IMR-90 (cell line): ENCODE results near the gene GNAI3. TPM values are rescaled to one million over a fixed set of nuclear protein-coding genes. Genes with fewer than 3 reads are reported as not detected.

Experiments used
- ATAC-seq: fragments of 200-7000 bp; cut with Tn5 transposase; 2 replicates; pipeline ENCODE4 v1.9.1; 2020; ENCODE audit warnings: low read depth, mild to moderate bottlenecking, moderate library complexity
- BruUV-seq: library from RNA; stranded (reverse); fragments of 400-500 nt; replicated peaks from 2 replicates; lab custom pipeline; 2021; lab: Mats Ljungman, UMichigan
- CTCF ChIA-PET: fragments of 300-600 bp; formaldehyde crosslinking; extraction: SDS; loops from one replicate; lab custom pipeline; 2021; ENCODE audit warnings: antibody characterized with exemption; lab: Yijun Ruan, JAX
- POLR2A ChIA-PET: fragments of 300-600 bp; sonication (Branson Sonifier 250); formaldehyde crosslinking; loops from one replicate; lab custom pipeline; 2022; ENCODE audit warnings: antibody characterized with exemption; ENCODE audit not compliant: unreplicated experiment; lab: Charles Lee
- DNase-seq: peaks from one replicate; pipeline ENCODE4 v3.0.0; 2013
- H2AFZ ChIP-seq: replicated peaks from 2 replicates; pipeline ENCODE3; 2013; ENCODE audit warnings: low read length, mild to moderate bottlenecking; ENCODE audit not compliant: poor library complexity
- H2AK5ac ChIP-seq: 2 replicates; pipeline ENCODE4 v1.6.1; 2013; ENCODE audit warnings: low read depth, low read length, inconsistent platforms
- H2AK9ac ChIP-seq: replicated peaks from 2 replicates; pipeline ENCODE3; 2013; ENCODE audit warnings: mild to moderate bottlenecking, low read depth, low read length, moderate library complexity; ENCODE audit not compliant: poor library complexity
- H2BK120ac ChIP-seq: 2 replicates; pipeline ENCODE4 v1.6.1; 2013; ENCODE audit warnings: low read depth, low read length, inconsistent platforms
- H2BK15ac ChIP-seq: 3 replicates; pipeline ENCODE4 v1.6.1; 2013; ENCODE audit warnings: low read depth, low read length, inconsistent platforms
- H2BK20ac ChIP-seq: 2 replicates; pipeline ENCODE4 v1.6.1; 2013; ENCODE audit warnings: low read depth, mild to moderate bottlenecking, inconsistent platforms, low read length, moderate library complexity
- H2BK5ac ChIP-seq: 2 replicates; pipeline ENCODE4 v1.6.1; 2013; ENCODE audit warnings: mild to moderate bottlenecking, low read depth, low read length, inconsistent platforms; ENCODE audit not compliant: poor library complexity, severe bottlenecking
- H3K14ac ChIP-seq: replicated peaks from 2 replicates; pipeline ENCODE4 v1.6.1; 2013; ENCODE audit warnings: low read depth, low read length, inconsistent platforms
- H3K18ac ChIP-seq: 2 replicates; pipeline ENCODE4 v1.6.1; 2013; ENCODE audit warnings: low read depth, low read length, control low read depth
- H3K23ac ChIP-seq: 2 replicates; pipeline ENCODE4 v1.6.1; 2013; ENCODE audit warnings: low read depth, low read length, inconsistent platforms
- H3K27ac ChIP-seq: 2 replicates; pipeline ENCODE4 v1.5.1; 2013; ENCODE audit warnings: mild to moderate bottlenecking, control low read depth, low read length; ENCODE audit not compliant: insufficient read depth
- H3K27me3 ChIP-seq: 2 replicates; pipeline ENCODE4 v1.6.1; 2013; ENCODE audit warnings: low read length; ENCODE audit not compliant: control insufficient read depth, insufficient read depth
- H3K36me3 ChIP-seq: 2 replicates; pipeline ENCODE4 v1.6.1; 2013; ENCODE audit warnings: low read length, mixed read lengths; ENCODE audit not compliant: control insufficient read depth, insufficient read depth
- H3K4ac ChIP-seq: 2 replicates; pipeline ENCODE4 v1.6.1; 2013; ENCODE audit warnings: low read depth, low read length, inconsistent platforms
- H3K4me1 ChIP-seq: 2 replicates; pipeline ENCODE4 v1.6.1; 2013; ENCODE audit warnings: low read length, mixed read lengths; ENCODE audit not compliant: control insufficient read depth, insufficient read depth
- H3K4me2 ChIP-seq: 2 replicates; pipeline ENCODE4 v1.6.1; 2013; ENCODE audit warnings: low read depth, mild to moderate bottlenecking, control low read depth, low read length, moderate library complexity
- H3K4me3 ChIP-seq: 2 replicates; pipeline ENCODE4 v1.5.1; 2013; ENCODE audit warnings: low read depth, mild to moderate bottlenecking, control low read depth, low read length, moderate library complexity; ENCODE audit not compliant: insufficient read depth
- H3K56ac ChIP-seq: 2 replicates; pipeline ENCODE4 v1.6.1; 2013; ENCODE audit warnings: low read length, inconsistent platforms; ENCODE audit not compliant: insufficient read depth; ENCODE audit errors: extremely low read depth
- H3K79me1 ChIP-seq, 2 experiments: 2 replicates each; pipeline ENCODE4 v1.6.1; 2013; ENCODE audit warnings: low read length in 2 of 2, inconsistent platforms in 1 of 2, low read depth in 1 of 2
- H3K9ac ChIP-seq: 2 replicates; pipeline ENCODE4 v1.6.1; 2013; ENCODE audit warnings: low read depth, low read length, control low read depth
- H3K9me1 ChIP-seq: 2 replicates; pipeline ENCODE4 v1.6.1; 2013; ENCODE audit warnings: low read length, inconsistent platforms; ENCODE audit not compliant: insufficient read depth
- H3K9me3 ChIP-seq: 2 replicates; pipeline ENCODE4 v1.6.1; 2013; ENCODE audit warnings: low read length; ENCODE audit not compliant: control insufficient read depth, insufficient read depth
- H4K20me1 ChIP-seq: 2 replicates; pipeline ENCODE4 v1.6.1; 2013; ENCODE audit warnings: low read length, inconsistent platforms; ENCODE audit not compliant: insufficient read depth
- H4K5ac ChIP-seq: 2 replicates; pipeline ENCODE4 v1.6.1; 2013; ENCODE audit warnings: mild to moderate bottlenecking, low read depth, low read length, control low read depth
- H4K8ac ChIP-seq, 2 experiments: 2 replicates each; pipeline ENCODE4 v1.6.1; 2013; ENCODE audit warnings: low read depth in 2 of 2, low read length in 2 of 2, control low read depth in 1 of 2, inconsistent platforms in 1 of 2
- H4K91ac ChIP-seq: 2 replicates; pipeline ENCODE4 v1.6.1; 2013; ENCODE audit warnings: low read depth, low read length, inconsistent platforms; ENCODE audit not compliant: insufficient read depth
- BHLHE40 ChIP-seq: fragments of 150-350 bp; IDR thresholded peaks from 2 replicates; pipeline ENCODE4 v1.6.1; 2016; ENCODE audit warnings: mild to moderate bottlenecking, low read depth, low read length
- CEBPB ChIP-seq: IDR thresholded peaks from 2 replicates; pipeline ENCODE4 v1.6.1; 2012; ENCODE audit warnings: low read depth, low read length, improper control_type of control experiment
- CHD1 ChIP-seq: IDR thresholded peaks from 2 replicates; pipeline ENCODE4 v1.6.1; 2012; ENCODE audit warnings: low read depth, low read length, improper control_type of control experiment
- CTCF ChIP-seq: conservative IDR thresholded peaks from 2 replicates; pipeline ENCODE4 v1.5.1; 2012; ENCODE audit warnings: mild to moderate bottlenecking, low read depth, low read length, improper control_type of control experiment
- ELK1 ChIP-seq: fragments of 150-350 bp; IDR thresholded peaks from 2 replicates; pipeline ENCODE4 v1.6.1; 2016; ENCODE audit warnings: low read depth, mild to moderate bottlenecking, low read length, moderate library complexity, borderline replicate concordance
- FOS ChIP-seq: fragments of 150-350 bp; IDR thresholded peaks from 2 replicates; pipeline ENCODE4 v1.6.1; 2016; ENCODE audit warnings: low read depth, low read length
- MAFK ChIP-seq: IDR thresholded peaks from 2 replicates; pipeline ENCODE4 v1.6.1; 2012; ENCODE audit warnings: low read depth, low read length, improper control_type of control experiment
- MXI1 ChIP-seq: IDR thresholded peaks from 2 replicates; pipeline ENCODE4 v1.6.1; 2012; ENCODE audit warnings: low read depth, mild to moderate bottlenecking, low read length, moderate library complexity, borderline replicate concordance
- RCOR1 ChIP-seq: IDR thresholded peaks from 2 replicates; pipeline ENCODE4 v1.6.1; 2012; ENCODE audit warnings: mild to moderate bottlenecking, low read length, improper control_type of control experiment; ENCODE audit not compliant: insufficient replicate concordance
- SMC3 ChIP-seq: fragments of 150-350 bp; IDR thresholded peaks from 2 replicates; pipeline ENCODE4 v1.6.1; 2016; ENCODE audit warnings: low read depth, mild to moderate bottlenecking, antibody characterized with exemption, low read length, moderate library complexity
- USF2 ChIP-seq: fragments of 150-350 bp; IDR thresholded peaks from 2 replicates; pipeline ENCODE4 v1.6.1; 2017; ENCODE audit warnings: mild to moderate bottlenecking, antibody characterized with exemption, low read length, low read depth
- WGBS, 2 experiments: methylation state at CpG; one replicate each; pipeline versions ENCODE4 v1.1.5 to v1.1.7; 2013; ENCODE audit warnings: missing lambda C conversion rate in 2 of 2; ENCODE audit not compliant: insufficient read length in 1 of 2; ENCODE audit errors: extremely low coverage in 2 of 2; 5-methylcytosine and 5-hydroxymethylcytosine counted together
- dilution Hi-C: fragments of 300-500 bp; cut with HindIII; formaldehyde crosslinking; loops from one replicate; pipeline ENCODE4 v1.14.3; 2018; ENCODE audit warnings: low sequenced_read_pairs; ENCODE audit not compliant: unreplicated experiment
- in situ Hi-C: fragments of 300-500 bp; cut with MboI; formaldehyde crosslinking; loops from 3 replicates; pipeline ENCODE4 v1.14.3; 2019; ENCODE audit warnings: low sequenced_read_pairs, inconsistent platforms, mixed read lengths
- intact Hi-C: fragments of 100-400 bp; cut with micrococcal nuclease; formaldehyde crosslinking; loops from 2 replicates; pipeline ENCODE4 v1.10.0; 2022
- polyA plus RNA-seq, 3 experiments: library from polyadenylated mRNA; depleted of rRNA; stranded (reverse); fragments of >200 nt; gene quantifications; 2 replicates each; pipeline ENCODE4 v1.2.3, GENCODE V29; 2012; ENCODE audit warnings: low replicate concordance in 1 of 3
- total RNA-seq: library from RNA; depleted of rRNA; stranded (reverse); fragments of >200 nt; gene quantifications from 2 replicates; pipeline ENCODE4 v1.2.3, GENCODE V29; 2012

Gene GNAI3
- total and polyA plus RNA-seq, 2 of the 4 experiments (the other 2 are of a cell fraction) = 5.9 to 14.9 TPM

- Histone ChIP-seq H4K91ac (no peak overlapping the region), H2AFZ (no peak overlapping the region), H2BK20ac (peak overlapping the region; percentile 15; the same call in 1 of the 2 replicates), H3K18ac (no peak overlapping the region), H3K9me1 (peaks cover 33% of the 10 kb centered on the region), H4K8ac (no peak overlapping the region), H2BK5ac (peak overlapping the region; percentile 10), H3K79me1 (peaks cover 0 to 45% of the 10 kb centered on the region in 2 experiments; a peak in 3 of 4 replicates), H2AK5ac (peak overlapping the region; percentile 54; the same call in 1 of the 2 replicates), H3K9me3 (no peaks in the 10 kb centered on the region), H3K4me1 (peaks cover 14% of the 10 kb centered on the region), H2BK15ac (0 out of 3 replicates have a peak overlapping the region, but pooled peaks have one; percentile 6), H4K5ac (no peak overlapping the region), H3K4ac (0 out of 2 replicates have a peak overlapping the region, but pooled peaks have one; percentile 30), H3K36me3 (peaks cover 4% of the 10 kb centered on the region), H3K27me3 (no peaks in the 10 kb centered on the region), H3K4me2 (no peak overlapping the region), H3K9ac (no peak overlapping the region), H2BK120ac (no peak overlapping the region), H3K23ac (no peak overlapping the region), H4K20me1 (no peaks in the 10 kb centered on the region), H3K4me3 (no peak overlapping the region), H3K56ac (no peak overlapping the region), H3K14ac (peak overlapping the region; percentile 67; the same call in 1 of the 2 replicates), H3K27ac (no peak overlapping the region), H2AK9ac (no peak overlapping the region)
- dilution Hi-C loops (no loop called here), in situ Hi-C loops (no loop called here), intact Hi-C loops (no loop called here)
- BruUV-seq = no TSS peak
- TF ChIP-seq CEBPB = no peak
- no peak for TF ChIP-seq USF2
- TF ChIP-seq FOS = no peak
- TF ChIP-seq MAFK = no peak
- no peak for TF ChIP-seq BHLHE40
- TF ChIP-seq SMC3 = no peak
- no peak for TF ChIP-seq CTCF
- TF ChIP-seq ELK1 = no peak
- TF ChIP-seq MXI1 = no peak
- no peak for TF ChIP-seq CHD1
- TF ChIP-seq RCOR1 = no peak
- WGBS, 2 experiments = 93% methylated on average over 3 of the region's 3 CpGs; no CpG with 5 or more reads in 1 of the 2 experiments
- ChIA-PET POLR2A (interaction anchor here (1.0 kb wide), 1 partner anchor 24 kb away, joined by 3 read pairs; no protein-coding TSS in a partner anchor), CTCF (no interaction called here)
- ATAC-seq (no peak), DNase-seq (no peak)
Measured at GRCh38 chr1:109609881-109610280, 61.5 kb downstream of the GNAI3 start.
